ENCODE measurements around the gene HHLA2.

HHLA2 gene

DNA sequence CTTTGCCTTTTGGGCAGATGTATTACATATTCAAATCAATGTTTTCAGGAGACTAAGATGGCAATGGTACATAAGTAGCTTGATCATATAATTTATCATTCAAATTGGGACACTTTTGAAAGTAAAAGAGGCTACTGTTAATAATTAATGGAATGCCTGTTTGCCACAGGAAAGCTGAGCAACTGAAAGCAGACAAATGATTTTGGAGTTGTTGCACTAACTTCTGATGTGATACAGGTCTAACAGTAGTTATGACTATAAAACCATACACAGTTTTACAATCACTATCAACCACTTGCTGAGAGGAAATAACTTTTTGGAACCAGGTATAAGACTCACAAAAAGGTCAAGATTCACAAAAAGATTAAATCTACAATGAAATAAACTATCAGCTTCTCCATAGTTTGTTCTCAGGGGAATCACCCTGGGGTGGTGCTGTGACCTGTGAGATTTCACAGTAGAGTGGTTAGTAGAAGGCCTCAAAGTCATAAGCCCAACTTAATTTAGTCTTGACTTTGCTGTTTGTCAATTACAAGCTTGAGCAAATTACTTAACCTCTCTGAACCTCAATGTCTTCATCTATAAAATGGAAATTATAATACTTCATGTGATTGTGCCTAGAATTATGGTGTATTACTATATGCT lies 42.7 kb downstream of the HHLA2 start:
- TF ChIP-seq, protein P1, sequence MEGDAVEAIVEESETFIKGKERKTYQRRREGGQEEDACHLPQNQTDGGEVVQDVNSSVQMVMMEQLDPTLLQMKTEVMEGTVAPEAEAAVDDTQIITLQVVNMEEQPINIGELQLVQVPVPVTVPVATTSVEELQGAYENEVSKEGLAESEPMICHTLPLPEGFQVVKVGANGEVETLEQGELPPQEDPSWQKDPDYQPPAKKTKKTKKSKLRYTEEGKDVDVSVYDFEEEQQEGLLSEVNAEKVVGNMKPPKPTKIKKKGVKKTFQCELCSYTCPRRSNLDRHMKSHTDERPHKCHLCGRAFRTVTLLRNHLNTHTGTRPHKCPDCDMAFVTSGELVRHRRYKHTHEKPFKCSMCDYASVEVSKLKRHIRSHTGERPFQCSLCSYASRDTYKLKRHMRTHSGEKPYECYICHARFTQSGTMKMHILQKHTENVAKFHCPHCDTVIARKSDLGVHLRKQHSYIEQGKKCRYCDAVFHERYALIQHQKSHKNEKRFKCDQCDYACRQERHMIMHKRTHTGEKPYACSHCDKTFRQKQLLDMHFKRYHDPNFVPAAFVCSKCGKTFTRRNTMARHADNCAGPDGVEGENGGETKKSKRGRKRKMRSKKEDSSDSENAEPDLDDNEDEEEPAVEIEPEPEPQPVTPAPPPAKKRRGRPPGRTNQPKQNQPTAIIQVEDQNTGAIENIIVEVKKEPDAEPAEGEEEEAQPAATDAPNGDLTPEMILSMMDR (IDR thresholded peaks at IDR 0.05; ENCODE audit: low read depth, low read length, missing control alignments) = no peak
- no peak overlapping the region for H3K4me3 ChIP-seq (replicated peaks; ENCODE audit: low read depth, low read length)
- no peak for DNase-seq (ENCODE audit: extremely low read depth, low read depth)

DNA sequence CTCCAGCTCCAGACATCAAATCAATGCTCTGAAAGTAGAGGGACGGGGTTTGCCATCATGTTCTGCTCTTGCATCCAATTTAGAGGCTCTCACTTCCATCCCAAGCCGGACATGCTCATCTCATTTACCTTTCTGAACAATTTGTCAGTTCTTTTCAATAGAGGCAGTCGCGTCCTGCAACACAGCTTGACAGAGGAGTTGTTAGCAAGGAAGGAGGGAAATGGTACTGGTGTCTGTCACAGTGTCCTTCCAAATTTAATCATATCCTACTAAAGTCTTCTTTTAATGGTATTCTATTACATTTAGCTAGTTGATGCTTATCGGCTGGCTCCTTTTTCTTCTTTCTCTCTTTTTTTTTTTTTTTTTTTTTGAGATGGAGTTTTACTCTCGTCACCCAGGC lies 45.6 kb downstream of the HHLA2 start:
- H3K4me3 ChIP-seq (replicated peaks; ENCODE audit: low read depth, low read length) = no peak overlapping the region
- TF ChIP-seq, protein P1 (IDR thresholded peaks at IDR 0.05; ENCODE audit: low read depth, low read length, missing control alignments) = no peak
- DNase-seq (ENCODE audit: extremely low read depth, low read depth) = no peak

GRCh38 chr3:108342837-108343486 lies 46.6 kb downstream of the HHLA2 start:
- TF ChIP-seq, protein P1 (IDR thresholded peaks at IDR 0.05; ENCODE audit: low read depth, low read length, missing control alignments) = no peak
- no peak for DNase-seq (ENCODE audit: extremely low read depth, low read depth)
- no peak overlapping the region for H3K4me3 ChIP-seq (replicated peaks; ENCODE audit: low read depth, low read length)

- TF ChIP-seq, protein P1 (IDR thresholded peaks at IDR 0.05; ENCODE audit: low read depth, low read length, missing control alignments) = no peak
- no peak overlapping the region for H3K4me3 ChIP-seq (replicated peaks; ENCODE audit: low read depth, low read length)
- DNase-seq (ENCODE audit: extremely low read depth, low read depth) = no peak
Observed at GRCh38 chr3:108343491-108343890, 47.1 kb downstream of the HHLA2 start.

DNA sequence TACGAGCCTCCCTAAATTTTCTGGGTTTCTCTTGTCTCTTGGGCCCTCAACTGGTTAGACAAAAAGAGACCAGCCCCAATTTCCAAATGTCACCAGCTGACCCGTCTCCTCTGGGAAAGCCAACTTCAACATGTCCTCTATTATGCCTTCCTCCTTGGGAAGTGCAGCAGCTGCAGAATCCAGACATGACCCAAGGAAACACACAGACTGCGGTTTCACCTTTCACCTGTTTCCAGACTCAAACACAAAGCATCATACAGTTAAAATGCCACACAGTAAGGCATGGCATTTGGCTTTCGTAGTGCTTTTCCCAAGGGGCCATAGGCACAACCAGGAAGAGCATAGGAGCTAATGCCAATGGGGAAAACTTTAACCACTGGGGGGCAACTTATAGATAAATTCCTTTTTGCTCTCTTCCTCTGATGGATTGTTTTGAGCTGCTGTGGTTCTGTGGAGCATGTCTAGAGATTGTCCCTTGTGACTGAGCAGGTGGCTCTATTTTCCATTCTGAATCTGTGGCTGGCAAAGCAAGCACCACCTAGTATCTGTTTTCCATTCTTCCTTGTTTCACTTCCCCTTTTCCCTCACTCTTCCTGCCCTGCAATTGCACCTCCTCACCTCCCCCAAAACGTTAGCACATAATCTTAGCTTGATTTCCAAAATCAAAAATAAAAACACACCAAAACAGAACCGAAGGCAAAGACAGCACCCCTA lies 49.3 kb downstream of the HHLA2 start:
- H3K4me3 ChIP-seq (replicated peaks; ENCODE audit: low read depth, low read length) = no peak overlapping the region
- no peak for DNase-seq (ENCODE audit: extremely low read depth, low read depth)
- TF ChIP-seq, protein P1 (IDR thresholded peaks at IDR 0.05; ENCODE audit: low read depth, low read length, missing control alignments) = no peak

DNA sequence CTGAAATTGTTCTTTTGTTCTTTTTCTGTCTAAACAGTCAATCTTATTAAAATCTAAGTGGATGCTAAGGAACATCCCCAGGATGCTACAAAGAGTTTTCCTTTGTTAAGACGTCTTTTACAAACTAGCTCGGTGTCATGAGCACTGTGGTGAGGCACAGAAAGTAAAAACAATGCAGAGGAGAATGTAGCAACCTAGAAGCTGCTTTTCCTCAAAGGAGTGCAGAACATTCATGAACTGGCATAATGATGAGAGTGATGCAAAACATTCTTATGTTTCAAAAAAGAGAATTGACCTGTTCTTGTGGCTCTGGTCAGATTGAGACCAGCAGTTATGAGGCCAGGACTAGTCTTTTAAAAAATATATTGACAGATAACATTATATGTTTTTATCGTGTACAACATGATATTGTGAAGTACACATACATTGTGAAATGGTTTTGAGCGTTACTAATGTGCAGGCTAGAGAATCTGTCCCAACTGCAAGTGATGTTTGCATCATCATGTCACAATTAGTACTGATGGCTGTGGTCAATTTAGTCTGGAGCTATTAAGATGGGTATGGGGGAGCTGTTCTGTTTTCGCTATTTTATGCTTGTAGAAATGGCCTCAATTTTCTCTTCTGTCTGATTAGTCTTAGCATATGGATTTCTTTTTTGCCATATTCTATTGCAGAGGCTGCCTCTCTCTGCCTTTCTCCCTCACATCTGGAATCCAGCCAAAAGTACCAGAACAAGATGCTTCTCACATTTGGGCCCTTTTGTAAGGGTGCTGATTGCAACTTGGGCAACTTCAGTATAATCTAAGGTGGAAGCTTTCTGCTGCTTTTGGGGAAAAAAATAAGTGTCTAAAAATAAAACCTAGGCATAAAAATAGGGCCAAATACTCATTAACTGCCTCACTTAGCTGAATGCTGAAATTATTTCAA lies 50.2 kb downstream of the HHLA2 start:
- TF ChIP-seq, protein P1 (IDR thresholded peaks at IDR 0.05; ENCODE audit: low read depth, low read length, missing control alignments) = no peak
- no peak for DNase-seq (ENCODE audit: extremely low read depth, low read depth)
- H3K4me3 ChIP-seq (replicated peaks; ENCODE audit: low read depth, low read length) = no peak overlapping the region
